Stimulated activated CD4-positive, alpha-beta T cell treated with anti-CD3 and anti-CD28 coated beads, Interleukin-12 subunit alpha, Interleukin-12 subunit beta, amount 100 ng/mL, for 48 hours (primary cell): ENCODE measurements around the gene DUSP16.
"Not testable (repeated sequence)": the region's sequence is repeated elsewhere in the genome, so short reads cannot be mapped to it uniquely, and the experiment has no call there.

Source experiments
- DNase-seq, 3 donors: peaks; one replicate each; pipeline ENCODE4 v3.0.0-alpha.2; 2020; ENCODE audit warnings: low read depth in 2 of 3, low spot score in 1 of 3

The DUSP16 gene, protein sequence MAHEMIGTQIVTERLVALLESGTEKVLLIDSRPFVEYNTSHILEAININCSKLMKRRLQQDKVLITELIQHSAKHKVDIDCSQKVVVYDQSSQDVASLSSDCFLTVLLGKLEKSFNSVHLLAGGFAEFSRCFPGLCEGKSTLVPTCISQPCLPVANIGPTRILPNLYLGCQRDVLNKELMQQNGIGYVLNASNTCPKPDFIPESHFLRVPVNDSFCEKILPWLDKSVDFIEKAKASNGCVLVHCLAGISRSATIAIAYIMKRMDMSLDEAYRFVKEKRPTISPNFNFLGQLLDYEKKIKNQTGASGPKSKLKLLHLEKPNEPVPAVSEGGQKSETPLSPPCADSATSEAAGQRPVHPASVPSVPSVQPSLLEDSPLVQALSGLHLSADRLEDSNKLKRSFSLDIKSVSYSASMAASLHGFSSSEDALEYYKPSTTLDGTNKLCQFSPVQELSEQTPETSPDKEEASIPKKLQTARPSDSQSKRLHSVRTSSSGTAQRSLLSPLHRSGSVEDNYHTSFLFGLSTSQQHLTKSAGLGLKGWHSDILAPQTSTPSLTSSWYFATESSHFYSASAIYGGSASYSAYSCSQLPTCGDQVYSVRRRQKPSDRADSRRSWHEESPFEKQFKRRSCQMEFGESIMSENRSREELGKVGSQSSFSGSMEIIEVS

GRCh38 chr12:12562585-12563261, at the start of gene DUSP16:
Gene DUSP16, minus strand, starts transcription at chr12:12562863. Its CDS starts 41,765 bp downstream, at chr12:12521098.
- DNase-seq = peak; percentile 54 to 65 (median 65)

GRCh38 chr12:12612358-12612757, 49.7 kb upstream of the DUSP16 start:
- no peak for DNase-seq

DNA sequence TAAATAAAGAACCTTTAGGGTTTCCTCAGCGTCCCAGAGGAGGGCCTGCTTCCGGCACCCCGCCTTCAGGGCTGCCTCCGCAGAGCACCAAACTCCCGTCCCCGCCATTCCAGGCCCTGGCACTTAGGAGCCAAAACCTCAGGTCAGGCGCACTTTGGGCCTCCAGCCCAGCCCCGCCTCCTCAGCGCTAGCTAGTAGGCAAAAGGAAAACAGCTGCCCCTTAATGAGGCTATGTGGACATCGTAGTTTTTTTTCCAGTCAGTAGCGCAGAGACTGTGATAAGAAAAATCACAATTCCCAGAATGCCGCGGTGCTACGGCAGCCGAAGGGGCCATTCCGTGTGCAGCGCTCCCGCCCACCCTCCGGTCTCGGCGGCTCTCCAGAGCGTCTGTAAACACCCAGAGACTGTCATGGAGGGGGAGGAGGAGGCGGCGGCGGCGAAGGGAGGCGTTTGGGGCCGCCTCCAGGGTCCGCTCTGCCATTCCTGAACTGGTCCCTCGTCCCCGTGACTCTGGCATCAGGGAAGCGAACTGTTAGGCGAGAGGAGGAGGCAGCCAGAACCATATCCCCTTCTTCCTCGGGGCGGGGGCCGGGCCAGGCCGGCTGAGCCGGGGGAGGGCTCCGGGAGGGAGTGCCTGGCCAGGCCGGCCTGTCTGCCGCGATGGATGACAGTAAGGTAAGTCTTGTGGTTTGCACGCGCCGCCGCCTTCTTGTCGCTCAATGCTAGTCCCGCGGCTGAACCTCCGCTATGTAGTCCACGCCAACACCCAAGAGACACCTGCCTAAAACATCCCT, 49.0 kb upstream of the DUSP16 start, which contains the start of gene CREBL2:
Gene CREBL2, plus strand, starts transcription at position 365 of the 795 bp plus-strand sequence. Its CDS starts 297 bp downstream, at position 662.
- DNase-seq = peak; percentile 74 to 77 (median 76)

DNA sequence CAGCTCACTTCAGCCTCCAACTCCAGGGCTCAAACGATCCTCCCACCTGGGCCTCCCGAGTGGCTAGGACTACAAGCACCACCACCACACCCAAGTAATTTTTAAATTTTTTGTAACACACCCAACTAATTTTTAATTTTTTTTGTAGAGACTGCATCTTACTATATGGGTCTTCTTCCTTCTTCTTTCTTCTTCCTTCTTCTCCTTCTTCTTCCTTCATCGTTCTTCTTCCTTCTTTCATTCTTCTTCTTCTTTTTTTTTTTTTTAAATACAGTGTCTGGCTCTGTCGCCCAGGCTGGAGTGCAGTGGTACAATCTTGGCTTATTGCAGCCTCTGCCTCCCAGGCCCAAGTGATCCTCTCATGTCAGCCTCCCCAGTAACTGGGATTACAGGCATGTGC, 48.0 kb upstream of the DUSP16 start:
- DNase-seq = no peak

DNA sequence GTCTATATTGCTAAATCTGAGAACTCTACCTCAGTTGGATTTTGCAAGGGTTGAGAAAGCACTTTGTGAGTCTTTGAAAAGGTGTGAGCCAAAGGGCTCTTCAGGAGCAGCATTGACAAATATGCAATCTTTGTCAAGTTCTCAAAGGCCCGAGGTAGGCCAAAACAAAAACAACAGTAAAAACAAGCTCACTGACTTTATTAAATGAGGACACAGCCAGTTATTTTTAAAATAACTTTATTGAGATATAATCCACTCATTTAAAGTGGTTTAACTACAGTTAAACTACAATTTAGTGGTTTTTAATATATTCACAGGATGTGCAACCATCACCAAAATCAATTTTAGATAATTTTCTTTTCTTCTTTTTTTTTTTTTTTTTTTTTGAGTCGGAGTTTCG, 47.0 kb upstream of the DUSP16 start:
- DNase-seq = no peak

DNA sequence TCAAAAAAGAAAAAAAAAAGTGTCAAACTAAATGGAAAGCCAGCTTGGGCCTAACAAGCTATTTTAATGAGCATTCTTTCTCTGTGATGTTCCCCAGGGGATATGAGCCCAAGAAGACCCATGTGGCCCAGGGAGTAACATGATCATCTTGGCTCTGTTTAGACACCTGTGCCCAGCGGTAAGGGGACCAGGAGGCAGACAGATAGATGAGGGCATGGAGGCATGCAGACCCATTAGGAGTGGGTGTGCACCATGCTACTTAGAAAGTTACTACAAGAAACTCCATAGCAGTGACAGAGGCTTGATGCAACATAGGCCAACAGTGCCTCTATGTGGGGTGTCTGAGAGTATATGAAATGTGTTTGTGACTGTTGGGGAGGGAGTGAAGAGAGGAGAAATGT, 45.9 kb upstream of the DUSP16 start:
- no peak for DNase-seq

DNA sequence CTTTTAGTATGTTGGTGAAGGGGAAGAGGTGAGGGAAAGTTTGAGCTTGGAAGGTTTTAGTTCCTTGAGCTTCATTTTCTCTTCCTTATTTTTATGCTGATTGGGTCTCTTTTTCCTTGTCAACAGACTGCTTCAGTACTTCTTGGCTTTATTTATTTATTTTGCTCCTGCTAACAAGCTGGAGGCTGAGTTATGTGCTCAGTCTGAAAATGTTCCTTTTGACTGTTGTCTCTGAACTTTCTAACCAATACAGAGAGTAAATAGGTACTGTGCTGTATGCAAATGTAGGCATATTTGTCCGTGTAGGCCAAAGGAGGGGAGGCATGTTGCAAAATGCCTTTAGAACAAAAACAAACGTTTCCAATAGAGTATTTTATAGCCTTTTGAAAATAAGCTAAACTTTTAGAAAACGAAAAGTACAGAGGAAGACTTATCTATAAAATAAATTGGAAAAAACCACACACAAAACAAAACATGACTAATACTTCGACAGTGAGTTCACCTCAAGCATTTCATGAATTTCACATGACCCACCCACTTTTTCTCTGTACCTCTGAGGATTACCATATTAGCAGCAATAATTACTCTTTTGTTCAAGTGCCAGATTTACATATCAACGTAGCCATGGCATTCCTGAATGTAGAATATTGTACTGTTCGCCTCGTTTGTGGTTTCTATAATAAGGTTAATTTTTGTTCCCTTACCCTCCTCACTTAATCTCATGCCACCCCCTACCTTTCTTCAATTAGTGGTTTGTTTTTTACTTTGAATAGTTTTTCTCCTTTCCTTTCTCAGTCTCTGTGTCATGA, 44.3 kb upstream of the DUSP16 start:
- no peak for DNase-seq

DNA sequence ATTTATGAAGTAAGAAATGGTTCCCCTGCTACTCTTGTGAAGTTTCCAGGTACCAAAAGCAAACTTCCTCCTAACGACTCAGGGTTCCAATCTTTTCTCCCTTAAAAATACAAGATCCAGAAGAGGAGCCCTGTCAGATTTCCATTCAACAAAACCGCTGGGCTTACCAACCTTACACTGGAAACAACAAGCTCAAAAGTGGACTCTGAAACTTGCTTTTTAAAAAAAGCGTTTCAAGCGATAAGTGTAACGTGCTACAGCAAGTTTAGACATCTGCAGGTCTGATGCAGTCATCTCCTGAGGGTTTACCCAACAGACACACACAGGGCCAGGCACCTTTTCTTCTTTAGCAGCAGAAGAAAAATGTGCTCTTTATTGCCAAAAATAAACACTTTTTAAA, 42.1 kb upstream of the DUSP16 start:
- no peak for DNase-seq

DNA sequence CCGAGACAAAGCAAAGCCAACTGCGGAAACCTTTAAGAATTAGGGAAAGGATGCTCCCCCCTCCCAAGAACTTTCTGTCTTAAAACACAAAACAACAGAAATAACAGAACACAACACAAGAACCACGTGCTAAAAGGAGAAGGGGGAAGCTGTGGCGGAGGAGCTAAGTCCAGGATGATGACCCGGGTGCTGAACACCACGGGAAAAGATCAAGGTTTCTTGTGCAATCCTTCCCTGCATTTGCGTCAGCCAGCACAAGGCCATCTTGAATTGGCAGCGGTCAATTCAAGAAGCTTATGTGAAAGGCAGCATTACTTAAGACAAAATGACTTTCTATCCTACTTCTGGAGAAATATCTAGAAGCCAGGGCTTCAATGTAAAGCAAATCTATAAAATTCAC, 38.0 kb upstream of the DUSP16 start:
- no peak for DNase-seq

GRCh38 chr12:12599750-12600643, 37.3 kb upstream of the DUSP16 start:
- no peak for DNase-seq

DNA sequence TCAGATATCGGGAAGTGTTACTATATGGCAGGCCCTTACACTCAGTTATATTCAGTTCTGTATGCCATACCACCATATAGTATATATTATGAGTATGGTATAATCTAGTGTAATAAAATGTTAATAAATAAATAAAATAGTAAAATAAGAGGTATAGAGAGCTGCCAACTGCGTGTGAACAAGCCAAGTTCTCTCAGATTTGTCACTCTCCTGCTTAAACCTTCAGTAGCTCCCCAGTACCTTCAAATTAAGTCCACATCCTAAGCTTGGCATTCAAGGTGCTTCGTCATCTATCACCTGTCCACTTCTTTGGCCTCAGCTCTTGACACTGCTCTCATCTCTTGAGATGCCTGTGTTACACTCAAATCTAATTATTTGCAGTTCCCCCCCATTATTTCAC, 36.2 kb upstream of the DUSP16 start:
- no peak for DNase-seq

GRCh38 chr12:12596598-12596997, 33.9 kb upstream of the DUSP16 start:
- not testable (repeated sequence) for DNase-seq

- not testable (repeated sequence) for DNase-seq
Observed at GRCh38 chr12:12595929-12596328, 33.3 kb upstream of the DUSP16 start.

DNA sequence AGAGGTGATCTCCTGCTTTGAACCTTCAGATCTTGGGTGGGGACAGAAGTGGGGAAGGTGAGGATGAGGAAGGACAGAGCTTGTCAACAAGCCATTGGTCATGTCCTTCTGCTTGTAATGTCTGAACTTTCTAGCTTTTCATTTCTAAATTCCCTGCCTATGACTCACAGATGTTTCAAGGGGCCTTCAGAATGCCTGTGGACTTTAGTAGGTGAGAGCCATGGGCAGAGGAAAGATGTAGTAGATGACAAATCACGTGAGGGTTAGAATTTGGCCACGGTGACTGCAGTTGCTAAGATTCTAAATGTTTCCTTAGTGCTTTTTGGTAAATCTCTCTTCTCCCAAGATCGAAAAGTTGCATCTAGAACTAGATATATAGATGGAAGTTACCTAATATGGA, 30.3 kb upstream of the DUSP16 start:
- DNase-seq = no peak

GRCh38 chr12:12590961-12591360, 28.3 kb upstream of the DUSP16 start:
- DNase-seq = no peak

- DNase-seq = not testable (repeated sequence)
Observed at GRCh38 chr12:12588436-12588835, 25.8 kb upstream of the DUSP16 start.

DNA sequence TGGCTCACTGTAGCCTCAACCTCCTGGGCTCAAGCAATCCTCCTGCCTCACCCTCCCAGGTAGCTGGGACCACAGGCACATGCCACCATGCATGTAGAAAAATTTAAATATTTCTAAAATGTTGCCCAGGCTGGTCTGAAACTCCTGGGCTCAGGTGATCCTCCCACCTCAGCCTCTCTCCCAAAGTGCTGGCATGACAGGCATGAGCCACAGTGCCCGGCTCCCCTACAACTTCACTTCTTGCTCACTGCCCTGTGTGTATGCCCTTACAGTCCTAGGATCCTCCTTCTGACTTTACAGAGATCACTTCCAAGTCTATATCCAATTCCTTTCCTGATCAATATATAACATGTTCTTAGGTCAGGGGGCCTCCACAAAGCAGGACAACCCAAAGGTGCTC, 25.2 kb upstream of the DUSP16 start:
- no peak for DNase-seq

DNA sequence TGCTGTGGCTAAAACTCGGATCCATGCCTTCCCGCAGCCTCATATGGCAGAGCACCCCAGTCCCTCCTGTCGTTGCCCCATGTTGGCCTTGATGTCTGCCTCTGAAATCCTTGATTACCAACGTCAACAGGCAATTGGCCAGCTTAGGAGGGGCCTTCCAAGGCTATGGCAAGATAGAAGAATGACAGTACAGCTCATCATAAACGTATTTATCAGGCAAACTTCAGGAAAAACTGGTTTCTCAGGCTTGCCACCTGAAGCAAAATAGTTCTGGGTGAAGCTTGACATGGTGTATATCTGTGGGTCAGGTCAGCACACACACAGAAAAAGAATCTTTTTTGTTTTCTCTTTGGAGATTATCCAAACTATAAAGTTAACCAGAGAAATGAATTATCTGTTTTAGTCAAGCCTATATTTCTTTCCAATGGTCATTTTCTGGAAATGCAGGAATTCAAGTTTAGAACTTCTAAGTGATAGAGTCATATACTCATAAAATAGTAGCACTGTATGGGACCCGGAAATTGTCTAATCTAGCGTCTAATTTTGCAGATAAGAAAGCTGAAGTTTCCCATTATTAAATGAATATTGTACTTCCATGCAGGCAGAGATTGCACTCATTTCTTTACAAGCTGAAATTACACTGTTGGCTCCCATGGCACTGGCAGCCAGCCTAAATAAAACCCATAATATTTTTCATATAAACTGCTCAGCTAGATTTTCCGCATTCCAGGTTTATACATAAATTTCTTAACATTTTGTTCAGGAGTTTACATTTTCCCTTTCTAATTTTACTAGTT, 24.4 kb upstream of the DUSP16 start:
- DNase-seq = no peak
